Mesendoderm (in vitro differentiated cells): ENCODE data around the gene ARAP2. TPM values are rescaled to one million over a fixed set of nuclear protein-coding genes. Genes with fewer than 3 reads are reported as not detected.
A peak's percentile ranks its signal among the peaks of the same experiment; 100 is the strongest.

ENCODE experiments used
- DNase-seq: peaks from one replicate; pipeline ENCODE4 v3.0.0; 2013
- H2AK5ac ChIP-seq: 2 replicates; pipeline ENCODE4 v1.6.1; 2013; ENCODE audit warnings: low read length, inconsistent platforms
- H2BK120ac ChIP-seq: 2 replicates; pipeline ENCODE4 v1.6.1; 2013; ENCODE audit warnings: low read depth, mild to moderate bottlenecking, low read length, moderate library complexity, mixed read lengths
- H2BK15ac ChIP-seq: replicated peaks from 2 replicates; pipeline ENCODE4 v1.6.1; 2013; ENCODE audit warnings: low read depth, mild to moderate bottlenecking, moderate library complexity
- H2BK5ac ChIP-seq: 2 replicates; pipeline ENCODE4 v1.6.1; 2013; ENCODE audit warnings: low read length, inconsistent platforms
- H3K18ac ChIP-seq: 2 replicates; pipeline ENCODE4 v1.6.1; 2013; ENCODE audit warnings: mild to moderate bottlenecking, low read length, mixed read lengths
- H3K23ac ChIP-seq: one replicate; pipeline ENCODE4 v1.6.1; 2013; ENCODE audit warnings: low read length
- H3K27ac ChIP-seq: 2 replicates; pipeline ENCODE4 v1.5.1; 2013; ENCODE audit warnings: low read depth, mild to moderate bottlenecking, inconsistent platforms, low read length, moderate library complexity
- H3K27me3 ChIP-seq: 2 replicates; pipeline ENCODE4 v1.6.1; 2013; ENCODE audit warnings: low read length, control low read depth, mild to moderate bottlenecking, inconsistent platforms; ENCODE audit not compliant: insufficient read depth, poor library complexity
- H3K36me3 ChIP-seq: 2 replicates; pipeline ENCODE4 v1.6.1; 2013; ENCODE audit warnings: low read length, inconsistent platforms; ENCODE audit not compliant: control insufficient read depth, insufficient read depth
- H3K4ac ChIP-seq: one replicate; pipeline ENCODE4 v1.6.1; 2013; ENCODE audit warnings: low read depth, mild to moderate bottlenecking, low read length, moderate library complexity
- H3K4me1 ChIP-seq: 2 replicates; pipeline ENCODE4 v1.6.1; 2013; ENCODE audit warnings: low read depth, low read length, inconsistent platforms; ENCODE audit not compliant: control insufficient read depth
- H3K4me2 ChIP-seq: 2 replicates; pipeline ENCODE4 v1.6.1; 2013; ENCODE audit warnings: low read length
- H3K4me3 ChIP-seq: 2 replicates; pipeline ENCODE4 v1.5.1; 2013; ENCODE audit warnings: mild to moderate bottlenecking, low read length
- H3K56ac ChIP-seq: one replicate; pipeline ENCODE4 v1.6.1; 2013; ENCODE audit warnings: low read length
- H3K79me1 ChIP-seq: 2 replicates; pipeline ENCODE4 v1.6.1; 2013; ENCODE audit warnings: low read length, inconsistent platforms
- H3K79me2 ChIP-seq: 2 replicates; pipeline ENCODE4 v1.6.1; 2013; ENCODE audit warnings: mild to moderate bottlenecking, low read length; ENCODE audit not compliant: control insufficient read depth, insufficient read depth
- H3K9ac ChIP-seq: 2 replicates; pipeline ENCODE4 v1.6.1; 2013; ENCODE audit warnings: low read length, inconsistent platforms
- H4K5ac ChIP-seq: one replicate; pipeline ENCODE4 v1.6.1; 2013; ENCODE audit warnings: low read length
- H4K8ac ChIP-seq: one replicate; pipeline ENCODE4 v1.6.1; 2013; ENCODE audit warnings: low read depth, mild to moderate bottlenecking, control low read depth, low read length, moderate library complexity
- WGBS: extraction: QIAGEN DNeasy Blood & Tissue Kit; methylation state at CpG from one replicate; pipeline ENCODE4 v1.1.7; 2013; ENCODE audit warnings: low lambda C conversion rate, missing lambda C conversion rate; ENCODE audit not compliant: insufficient coverage; ENCODE audit errors: extremely low coverage; 5-methylcytosine and 5-hydroxymethylcytosine counted together
- polyA plus RNA-seq, 2 experiments: library from polyadenylated mRNA; stranded (reverse); fragments of 200-250 nt; gene quantifications; one replicate each; pipeline ENCODE4 v1.2.3, GENCODE V29; 2013

The ARAP2 gene, protein sequence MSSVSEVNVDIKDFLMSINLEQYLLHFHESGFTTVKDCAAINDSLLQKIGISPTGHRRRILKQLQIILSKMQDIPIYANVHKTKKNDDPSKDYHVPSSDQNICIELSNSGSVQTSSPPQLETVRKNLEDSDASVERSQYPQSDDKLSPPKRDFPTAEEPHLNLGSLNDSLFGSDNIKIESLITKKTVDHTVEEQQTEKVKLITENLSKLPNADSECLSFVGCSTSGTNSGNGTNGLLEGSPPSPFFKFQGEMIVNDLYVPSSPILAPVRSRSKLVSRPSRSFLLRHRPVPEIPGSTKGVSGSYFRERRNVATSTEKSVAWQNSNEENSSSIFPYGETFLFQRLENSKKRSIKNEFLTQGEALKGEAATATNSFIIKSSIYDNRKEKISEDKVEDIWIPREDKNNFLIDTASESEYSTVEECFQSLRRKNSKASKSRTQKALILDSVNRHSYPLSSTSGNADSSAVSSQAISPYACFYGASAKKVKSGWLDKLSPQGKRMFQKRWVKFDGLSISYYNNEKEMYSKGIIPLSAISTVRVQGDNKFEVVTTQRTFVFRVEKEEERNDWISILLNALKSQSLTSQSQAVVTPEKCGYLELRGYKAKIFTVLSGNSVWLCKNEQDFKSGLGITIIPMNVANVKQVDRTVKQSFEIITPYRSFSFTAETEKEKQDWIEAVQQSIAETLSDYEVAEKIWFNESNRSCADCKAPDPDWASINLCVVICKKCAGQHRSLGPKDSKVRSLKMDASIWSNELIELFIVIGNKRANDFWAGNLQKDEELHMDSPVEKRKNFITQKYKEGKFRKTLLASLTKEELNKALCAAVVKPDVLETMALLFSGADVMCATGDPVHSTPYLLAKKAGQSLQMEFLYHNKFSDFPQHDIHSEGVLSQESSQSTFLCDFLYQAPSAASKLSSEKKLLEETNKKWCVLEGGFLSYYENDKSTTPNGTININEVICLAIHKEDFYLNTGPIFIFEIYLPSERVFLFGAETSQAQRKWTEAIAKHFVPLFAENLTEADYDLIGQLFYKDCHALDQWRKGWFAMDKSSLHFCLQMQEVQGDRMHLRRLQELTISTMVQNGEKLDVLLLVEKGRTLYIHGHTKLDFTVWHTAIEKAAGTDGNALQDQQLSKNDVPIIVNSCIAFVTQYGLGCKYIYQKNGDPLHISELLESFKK (N-terminal part only)
- 1.2 TPM for polyA plus RNA-seq (2013, experiment 1 of 2)
- polyA plus RNA-seq (2013, experiment 2 of 2), result 1.2 TPM

DNA sequence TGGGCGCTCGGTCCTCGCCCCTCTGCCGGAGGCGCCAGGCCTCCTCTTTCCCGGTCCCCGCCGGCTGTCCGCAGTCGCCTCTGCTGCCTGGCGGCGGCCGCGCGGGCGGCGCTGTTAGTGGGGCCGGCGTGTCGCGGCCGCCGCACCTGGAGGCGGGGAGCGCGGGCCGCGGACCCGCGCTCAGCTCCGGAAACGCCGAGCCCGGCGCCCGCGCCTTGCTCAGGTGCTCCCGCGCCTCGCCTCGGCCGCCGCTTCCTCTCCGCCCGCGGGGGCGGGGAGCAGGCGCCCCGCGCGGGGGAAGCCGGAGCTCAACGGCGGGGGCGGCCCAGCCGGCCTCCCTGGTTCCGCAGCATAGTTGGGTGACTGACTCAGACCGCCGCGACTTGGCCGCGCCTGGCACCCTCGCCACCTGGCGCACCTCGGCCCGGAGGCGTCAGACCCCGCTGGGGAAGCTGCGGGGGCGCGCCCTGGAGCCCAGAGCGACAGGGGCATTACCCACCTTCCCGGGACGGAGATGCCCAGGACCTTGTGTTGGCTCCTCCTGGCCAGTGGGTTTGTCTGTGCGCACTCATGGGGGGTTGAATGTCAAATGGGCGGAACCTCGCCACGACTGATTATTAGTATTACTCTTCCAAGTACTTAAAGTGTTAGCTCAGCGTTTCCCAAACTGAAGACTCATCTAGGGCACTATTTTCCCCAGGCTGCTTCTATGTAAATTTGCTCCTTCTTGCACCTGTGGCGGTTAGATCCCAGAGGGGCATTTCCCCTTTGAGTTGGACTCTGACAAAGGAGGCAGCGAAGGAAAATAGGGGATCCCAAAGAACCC lies at the start of gene ARAP2:
TSS of gene ARAP2 (minus strand) at position 258 of the 826 bp plus-strand sequence. CDS start 15,028 bp downstream, outside the sequence.
- Histone ChIP-seq H4K5ac (no peak within 1 kb of the TSS), H3K4me1 (no peaks in the 10 kb centered on the region)

DNA sequence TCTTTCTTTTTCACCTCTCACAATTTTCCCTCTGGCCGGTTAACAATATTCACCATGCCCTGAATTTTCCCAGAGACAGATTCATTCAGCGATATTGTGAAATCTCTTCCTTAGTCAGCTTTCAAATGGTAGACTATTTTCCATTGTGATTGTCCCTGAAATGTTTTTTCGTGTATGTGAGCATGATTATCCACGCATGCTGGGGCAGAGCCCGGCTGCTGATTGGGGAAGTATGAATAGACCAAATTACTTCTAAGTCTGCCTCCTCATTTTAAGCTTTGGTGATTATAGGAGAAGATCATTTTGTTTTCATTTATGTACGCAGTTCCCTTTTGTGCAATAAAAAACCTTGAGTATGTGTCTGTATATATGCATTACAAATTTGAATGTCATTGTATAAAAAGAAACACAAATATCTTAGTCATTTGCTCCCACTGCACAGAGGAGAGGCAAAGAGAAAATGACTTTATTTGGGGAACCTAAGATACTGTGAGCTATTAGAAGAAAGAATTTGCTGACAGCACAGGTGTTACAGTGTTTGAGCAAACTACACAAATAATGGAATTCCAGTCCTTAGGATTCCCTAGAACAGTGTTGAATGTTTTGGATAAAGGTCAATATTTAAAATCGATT lies 48.4 kb upstream of the ARAP2 start:
- DNase-seq, result no peak
- H3K79me2 ChIP-seq, result no peaks in the 10 kb centered on the region
- no peak overlapping the region for H4K5ac ChIP-seq
- no peak overlapping the region for H2AK5ac ChIP-seq
- no peak overlapping the region for H3K56ac ChIP-seq
- no peak overlapping the region for H2BK120ac ChIP-seq
- no peak overlapping the region for H3K4me3 ChIP-seq
- H2BK15ac ChIP-seq, result no peak overlapping the region
- WGBS, result no CpG with 5 or more reads among the region's 7 CpGs
- H3K4ac ChIP-seq, result no peak overlapping the region
- H2BK5ac ChIP-seq, result no peak overlapping the region
- H3K27ac ChIP-seq, result no peak overlapping the region
- no peak overlapping the region for H3K18ac ChIP-seq
- H3K79me1 ChIP-seq, result no peaks in the 10 kb centered on the region
- H3K9ac ChIP-seq, result no peak overlapping the region
- H3K36me3 ChIP-seq, result no peaks in the 10 kb centered on the region
- no peaks in the 10 kb centered on the region for H3K27me3 ChIP-seq
- H4K8ac ChIP-seq, result no peak overlapping the region
- H3K4me1 ChIP-seq, result no peaks in the 10 kb centered on the region
- no peak overlapping the region for H3K23ac ChIP-seq
- H3K4me2 ChIP-seq, result no peak overlapping the region

More for the DNA sequence above, at the start of gene ARAP2:
- Histone ChIP-seq H3K36me3 (no peaks in the 10 kb centered on the region), H3K27ac (no peak within 1 kb of the TSS), H3K56ac (peak within 1 kb of the TSS; percentile 83), H3K4me2 (peak within 1 kb of the TSS; percentile 78), H2BK15ac (no peak within 1 kb of the TSS), H3K23ac (no peak within 1 kb of the TSS), H2BK120ac (peak within 1 kb of the TSS; percentile 83), H3K79me1 (no peaks in the 10 kb centered on the region), H2AK5ac (no peak within 1 kb of the TSS), H3K9ac (peak within 1 kb of the TSS; percentile 69), H3K4me3 (peak within 1 kb of the TSS; percentile 44), H3K79me2 (no peaks in the 10 kb centered on the region), H2BK5ac (no peak within 1 kb of the TSS), H3K4ac (peak within 1 kb of the TSS; percentile 7), H4K8ac (no peak within 1 kb of the TSS), H3K27me3 (no peaks in the 10 kb centered on the region), H3K18ac (peak within 1 kb of the TSS; percentile 99)
- peak; percentile 67 for DNase-seq
- WGBS, result no CpG with 5 or more reads among the region's 81 CpGs

DNA sequence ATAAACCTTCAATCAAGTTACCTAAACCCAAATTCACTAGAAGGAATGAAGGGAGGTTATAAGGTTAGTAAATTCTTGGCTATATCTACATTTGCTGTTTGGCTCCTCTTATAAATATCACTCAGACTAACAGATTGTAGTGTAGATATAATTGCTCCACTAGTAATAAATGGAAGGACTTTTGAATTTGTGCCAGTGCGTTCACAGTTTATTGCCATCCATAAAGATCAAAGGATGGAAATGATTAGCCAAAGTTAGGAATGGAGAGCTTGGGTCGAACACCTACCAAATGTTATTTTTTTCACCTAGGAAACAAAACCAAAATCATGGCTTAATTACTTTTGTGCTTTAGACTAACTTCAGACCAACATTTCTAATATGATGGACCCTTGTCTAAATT lies 46.3 kb upstream of the ARAP2 start:
- Histone ChIP-seq H3K18ac (no peak overlapping the region), H2BK5ac (no peak overlapping the region), H4K5ac (no peak overlapping the region), H2BK120ac (no peak overlapping the region), H3K79me2 (no peaks in the 10 kb centered on the region), H3K79me1 (no peaks in the 10 kb centered on the region), H3K56ac (no peak overlapping the region), H3K4me3 (no peak overlapping the region), H2AK5ac (no peak overlapping the region), H2BK15ac (no peak overlapping the region), H3K27me3 (no peaks in the 10 kb centered on the region), H3K4me1 (no peaks in the 10 kb centered on the region), H3K4me2 (no peak overlapping the region), H3K36me3 (no peaks in the 10 kb centered on the region), H3K9ac (no peak overlapping the region), H3K23ac (no peak overlapping the region), H3K4ac (no peak overlapping the region), H3K27ac (no peak overlapping the region), H4K8ac (no peak overlapping the region)
- WGBS, result no CpG with 5 or more reads among the region's 2 CpGs
- no peak for DNase-seq

DNA sequence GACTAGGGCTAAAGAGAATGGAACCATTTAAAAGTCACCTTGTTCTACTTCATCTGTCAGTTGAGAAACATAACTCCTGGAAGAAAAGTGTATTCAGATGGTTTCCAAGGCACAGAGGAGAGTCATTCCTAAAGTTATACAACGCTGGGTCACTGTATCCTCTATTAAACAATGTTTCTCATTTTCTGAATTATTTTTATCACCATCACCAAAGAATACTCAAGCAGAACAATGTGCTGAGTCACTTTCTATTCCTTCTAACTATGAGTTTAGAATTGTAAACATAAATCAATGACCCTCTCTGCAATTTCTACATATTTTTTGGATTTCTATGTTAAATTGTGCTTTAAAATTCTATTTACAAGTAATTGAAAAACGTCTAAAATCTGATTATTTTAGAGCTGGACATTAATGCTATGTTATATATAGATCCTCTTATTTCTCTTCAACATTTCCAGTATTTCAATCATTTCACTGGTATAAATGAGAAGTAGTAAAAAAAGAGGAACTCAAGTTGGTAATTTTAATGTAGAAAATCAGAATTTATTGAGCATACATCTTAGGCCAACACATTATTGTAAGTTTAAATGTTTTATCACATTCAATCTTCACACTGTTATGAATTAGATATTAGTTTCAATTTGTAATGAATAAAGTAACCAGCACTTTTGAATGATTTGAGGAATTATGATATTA lies 44.6 kb upstream of the ARAP2 start:
- DNase-seq, result no peak
- H3K4me3 ChIP-seq, result no peak overlapping the region
- H3K56ac ChIP-seq, result no peak overlapping the region
- H2BK5ac ChIP-seq, result no peak overlapping the region
- H2BK120ac ChIP-seq, result no peak overlapping the region
- no peak overlapping the region for H3K23ac ChIP-seq
- H3K36me3 ChIP-seq, result no peaks in the 10 kb centered on the region
- no peak overlapping the region for H3K18ac ChIP-seq
- H3K9ac ChIP-seq, result no peak overlapping the region
- H3K4ac ChIP-seq, result no peak overlapping the region
- no peak overlapping the region for H3K27ac ChIP-seq
- H3K4me2 ChIP-seq, result no peak overlapping the region
- WGBS, result no CpG with 5 or more reads among the region's 2 CpGs
- H2BK15ac ChIP-seq, result no peak overlapping the region
- no peaks in the 10 kb centered on the region for H3K27me3 ChIP-seq
- no peak overlapping the region for H4K8ac ChIP-seq
- no peak overlapping the region for H4K5ac ChIP-seq
- no peak overlapping the region for H2AK5ac ChIP-seq
- no peaks in the 10 kb centered on the region for H3K4me1 ChIP-seq
- no peaks in the 10 kb centered on the region for H3K79me2 ChIP-seq
- no peaks in the 10 kb centered on the region for H3K79me1 ChIP-seq
